IPS-18a (cell line): Measurements from ENCODE around the gene CAMSAP2.

ENCODE experiments used
- H3K27ac ChIP-seq: one replicate; pipeline ENCODE4 v1.5.1; 2013; ENCODE audit warnings: low read length
- H3K27me3 ChIP-seq: one replicate; pipeline ENCODE4 v1.6.1; 2013; ENCODE audit warnings: mild to moderate bottlenecking, low read length; ENCODE audit not compliant: control insufficient read depth, insufficient read depth
- H3K36me3 ChIP-seq: one replicate; pipeline ENCODE4 v1.6.1; 2013; ENCODE audit warnings: low read depth, low read length; ENCODE audit not compliant: control insufficient read depth
- H3K4me1 ChIP-seq: one replicate; pipeline ENCODE4 v1.6.1; 2013; ENCODE audit warnings: low read depth, low read length; ENCODE audit not compliant: control insufficient read depth
- H3K4me3 ChIP-seq: one replicate; pipeline ENCODE4 v1.5.1; 2013; ENCODE audit warnings: low read length
- H3K9ac ChIP-seq: one replicate; pipeline ENCODE4 v1.6.1; 2013; ENCODE audit warnings: mild to moderate bottlenecking, low read length, moderate library complexity
- H3K9me3 ChIP-seq: one replicate; pipeline ENCODE4 v1.6.1; 2013; ENCODE audit warnings: low read depth, low read length; ENCODE audit not compliant: control insufficient read depth

Gene CAMSAP2

GRCh38 chr1:200906491-200906890 is 167.8 kb downstream of the CAMSAP2 start:
- Histone ChIP-seq H3K27me3 (no peaks in the 10 kb centered on the region), H3K9ac (no peak overlapping the region), H3K4me3 (no peak overlapping the region), H3K9me3 (no peaks in the 10 kb centered on the region), H3K4me1 (no peaks in the 10 kb centered on the region), H3K36me3 (peaks cover 66% of the 10 kb centered on the region), H3K27ac (no peak overlapping the region)

- Histone ChIP-seq H3K9ac (no peak overlapping the region), H3K36me3 (peaks cover 63% of the 10 kb centered on the region), H3K27ac (no peak overlapping the region)
Observed at GRCh38 chr1:200907611-200908097, 169.0 kb downstream of the CAMSAP2 start.

GRCh38 chr1:200908191-200908868 is 169.6 kb downstream of the CAMSAP2 start:
- H3K9ac ChIP-seq: no peak overlapping the region

More at GRCh38 chr1:200907611-200908097, 169.0 kb downstream of the CAMSAP2 start:
- no peak overlapping the region for H3K4me3 ChIP-seq
- H3K4me1 ChIP-seq: no peaks in the 10 kb centered on the region
- H3K9me3 ChIP-seq: no peaks in the 10 kb centered on the region
- H3K27me3 ChIP-seq: no peaks in the 10 kb centered on the region

GRCh38 chr1:200909071-200909470 is 170.4 kb downstream of the CAMSAP2 start:
- H3K36me3 ChIP-seq: peaks cover 68% of the 10 kb centered on the region
- no peaks in the 10 kb centered on the region for H3K4me1 ChIP-seq
- no peaks in the 10 kb centered on the region for H3K9me3 ChIP-seq

More at GRCh38 chr1:200908191-200908868, 169.6 kb downstream of the CAMSAP2 start:
- H3K4me1 ChIP-seq: no peaks in the 10 kb centered on the region
- peaks cover 66% of the 10 kb centered on the region for H3K36me3 ChIP-seq
- no peaks in the 10 kb centered on the region for H3K27me3 ChIP-seq
- H3K27ac ChIP-seq: no peak overlapping the region
- no peak overlapping the region for H3K4me3 ChIP-seq
- no peaks in the 10 kb centered on the region for H3K9me3 ChIP-seq

DNA sequence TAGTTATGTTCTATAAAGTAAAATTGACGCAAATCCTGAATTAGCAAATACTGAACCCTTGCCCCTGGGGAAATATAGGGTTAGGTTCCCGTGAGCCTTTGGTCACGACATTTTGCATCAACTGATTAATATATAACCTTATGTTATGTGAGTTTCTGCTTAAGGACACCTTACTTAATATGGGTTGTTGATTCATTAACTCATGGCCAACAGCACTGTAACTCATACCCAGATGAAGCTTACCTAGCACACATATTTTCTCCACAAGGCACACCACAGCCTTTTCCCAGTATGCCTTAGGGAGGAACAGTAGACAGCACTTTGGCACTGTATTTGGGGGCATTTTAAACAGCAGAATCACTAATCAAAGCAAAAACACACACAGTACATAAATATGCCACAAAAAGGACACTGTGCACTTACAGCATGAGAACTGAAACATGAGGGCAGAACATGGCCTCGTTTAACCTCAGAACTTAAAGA is 171.1 kb downstream of the CAMSAP2 start:
- H3K36me3 ChIP-seq: peaks cover 64% of the 10 kb centered on the region
- H3K27me3 ChIP-seq: no peaks in the 10 kb centered on the region
- no peak overlapping the region for H3K27ac ChIP-seq
- H3K4me1 ChIP-seq: no peaks in the 10 kb centered on the region
- no peak overlapping the region for H3K9ac ChIP-seq
- H3K4me3 ChIP-seq: no peak overlapping the region
- H3K9me3 ChIP-seq: no peaks in the 10 kb centered on the region

More at GRCh38 chr1:200909071-200909470, 170.4 kb downstream of the CAMSAP2 start:
- Histone ChIP-seq H3K4me3 (no peak overlapping the region), H3K27me3 (no peaks in the 10 kb centered on the region), H3K9ac (no peak overlapping the region), H3K27ac (no peak overlapping the region)
